CD14-positive monocyte (primary cell): ENCODE results near the gene EXO1. TPM values are rescaled to one million over a fixed set of nuclear protein-coding genes. Genes with fewer than 3 reads are reported as not detected.

Experiments used
- DNase-seq, 3 donors: peaks; one replicate each; pipeline ENCODE4 v3.0.0-alpha.2; 2011 to 2022
- H2AFZ ChIP-seq: 2 replicates; pipeline ENCODE4 v1.6.0; 2012; ENCODE audit warnings: mild to moderate bottlenecking, low read depth, low read length, inconsistent platforms; ENCODE audit not compliant: insufficient read depth, poor library complexity, severe bottlenecking
- H3K27ac ChIP-seq, 2 donors: 1 replicate in 1 of 2; 2 replicates in 1 of 2; pipeline ENCODE4 v1.5.1; 2012 to 2013; ENCODE audit warnings: low read length in 2 of 2, control low read depth in 1 of 2, inconsistent platforms in 1 of 2, low read depth in 1 of 2, mild to moderate bottlenecking in 1 of 2
- H3K27me3 ChIP-seq, 2 donors: one replicate each; pipeline versions ENCODE4 v1.6.0 to v1.6.1; 2011 to 2013; ENCODE audit warnings: low read length in 2 of 2; ENCODE audit not compliant: control insufficient read depth in 2 of 2, insufficient read depth in 2 of 2
- H3K36me3 ChIP-seq, 2 donors: replicated peaks in 1 of 2; 1 replicate in 1 of 2; 2 replicates in 1 of 2; pipeline versions ENCODE4 v1.5.1 to v1.6.1; 2012 to 2013; ENCODE audit warnings: low read length in 2 of 2, control low read depth in 1 of 2, inconsistent platforms in 1 of 2, mild to moderate bottlenecking in 1 of 2; ENCODE audit not compliant: insufficient read depth in 2 of 2, control insufficient read depth in 1 of 2
- H3K4me1 ChIP-seq, 2 donors: 1 replicate in 1 of 2; 2 replicates in 1 of 2; pipeline versions ENCODE4 v1.5.1 to v1.6.1; 2012 to 2013; ENCODE audit warnings: low read length in 2 of 2, control low read depth in 1 of 2, inconsistent platforms in 1 of 2, mild to moderate bottlenecking in 1 of 2, moderate library complexity in 1 of 2; ENCODE audit not compliant: insufficient read depth in 2 of 2, control insufficient read depth in 1 of 2
- H3K4me2 ChIP-seq: replicated peaks from 2 replicates; pipeline ENCODE3; 2012; ENCODE audit warnings: low read length, moderate library complexity, mild to moderate bottlenecking; ENCODE audit not compliant: poor library complexity, severe bottlenecking; ENCODE audit errors: extremely low read depth
- H3K4me3 ChIP-seq, 3 experiments: fragments of 200-600 bp in 1 of 3; sonication (generic) in 1 of 3; replicated peaks in 1 of 3; 1 replicate in 2 of 3; 2 replicates in 1 of 3; pipeline ENCODE4 v1.5.1; 2011 to 2013; ENCODE audit warnings: low read length in 3 of 3, mild to moderate bottlenecking in 3 of 3, control low read depth in 2 of 3, low read depth in 2 of 3, inconsistent platforms in 1 of 3, moderate library complexity in 1 of 3
- H3K79me2 ChIP-seq: 2 replicates; pipeline ENCODE4 v1.6.0; 2012; ENCODE audit warnings: mild to moderate bottlenecking, control low read depth, inconsistent platforms, low read length, moderate library complexity; ENCODE audit not compliant: insufficient read depth
- H3K9ac ChIP-seq: 2 replicates; pipeline ENCODE4 v1.6.0; 2017; ENCODE audit warnings: low read length, mild to moderate bottlenecking; ENCODE audit not compliant: insufficient read depth, poor library complexity, severe bottlenecking
- H3K9me3 ChIP-seq, 2 donors: replicated peaks in 1 of 2; 1 replicate in 1 of 2; 2 replicates in 1 of 2; pipeline versions ENCODE4 v1.5.1 to v1.6.1; 2012 to 2013; ENCODE audit warnings: low read length in 2 of 2, control low read depth in 1 of 2; ENCODE audit not compliant: control insufficient read depth in 1 of 2, insufficient read depth in 1 of 2
- H4K20me1 ChIP-seq: 2 replicates; pipeline ENCODE4 v1.6.0; 2012; ENCODE audit warnings: mild to moderate bottlenecking, low read length, control low read depth, moderate library complexity; ENCODE audit not compliant: insufficient read depth
- H3K27ac Mint-ChIP-seq, 7 donors: one replicate each; pipeline ENCODE4 v1.8.0; 2020; ENCODE audit warnings: mild to moderate bottlenecking in 7 of 7, mixed read lengths in 7 of 7, moderate library complexity in 6 of 7, inconsistent platforms in 2 of 7
- H3K27me3 Mint-ChIP-seq, 3 donors: one replicate each; pipeline ENCODE4 v1.8.0; 2021 to 2022; ENCODE audit warnings: low read depth in 3 of 3, mild to moderate bottlenecking in 3 of 3, mixed read lengths in 3 of 3, moderate library complexity in 3 of 3, inconsistent platforms in 1 of 3
- H3K36me3 Mint-ChIP-seq, 2 donors: one replicate each; pipeline ENCODE4 v1.8.0; 2020; ENCODE audit warnings: mixed read lengths in 2 of 2, inconsistent platforms in 1 of 2, mild to moderate bottlenecking in 1 of 2
- H3K4me1 Mint-ChIP-seq: one replicate; pipeline ENCODE4 v1.8.0; 2020; ENCODE audit warnings: mild to moderate bottlenecking, mixed read lengths
- H3K4me3 Mint-ChIP-seq, 2 donors: one replicate each; pipeline ENCODE4 v1.8.0; 2020; ENCODE audit warnings: mild to moderate bottlenecking in 2 of 2, mixed read lengths in 2 of 2, moderate library complexity in 1 of 2
- H3K9me3 Mint-ChIP-seq, 7 donors: one replicate each; pipeline ENCODE4 v1.8.0; 2020 to 2022; ENCODE audit warnings: mixed read lengths in 7 of 7, mild to moderate bottlenecking in 6 of 7, moderate library complexity in 6 of 7, inconsistent platforms in 2 of 7
- CTCF ChIP-seq: fragments of 200-600 bp; IDR thresholded peaks from one replicate; pipeline ENCODE4 v1.8.0; 2022; ENCODE audit warnings: antibody characterized with exemption, mild to moderate bottlenecking
- WGBS: methylation state at CpG from one replicate; pipeline ENCODE4 v1.1.5; 2013; ENCODE audit warnings: missing lambda C conversion rate; ENCODE audit not compliant: insufficient coverage; 5-methylcytosine and 5-hydroxymethylcytosine counted together
- intact Hi-C, 2 donors: fragments of 100-400 bp; cut with micrococcal nuclease; formaldehyde crosslinking; loops; one replicate each; pipeline versions ENCODE4 v1.15.0 to v1.15.1; 2023
- polyA plus RNA-seq, 3 donors: library from polyadenylated mRNA; depleted of rRNA in 1 of 3; unstranded in 2 of 3; stranded (reverse) in 1 of 3; fragments of 300-500 nt in 2 of 3; fragments of >200 nt in 1 of 3; fragmentation: Illumina TruSeq in 2 of 3; gene quantifications; 1 replicate in 2 of 3; 2 replicates in 1 of 3; pipeline ENCODE4 v1.2.3, GENCODE V29; 2012 to 2021

EXO1 gene
- polyA plus RNA-seq, 3 donors: 0.16 to 0.26 TPM; not detected in 1

GRCh38 chr1:241891296-241891695 lies 43.3 kb downstream of the EXO1 start:
- TF ChIP-seq CTCF: no peak
- Histone ChIP-seq H3K27me3 (no peaks in the 10 kb centered on the region), H3K4me1 (no peaks in the 10 kb centered on the region), H3K9ac (no peak overlapping the region), H3K79me2 (no peaks in the 10 kb centered on the region), H4K20me1 (no peaks in the 10 kb centered on the region), H3K9me3 (no peaks in the 10 kb centered on the region), H3K4me3 (no peak overlapping the region), H3K36me3 (peaks cover 14% of the 10 kb centered on the region in 2 donors), H3K4me2 (no peak overlapping the region), H3K27ac (peak overlapping the region in 1 of 2 donors; percentile 18), H2AFZ (no peak overlapping the region)
- peak in 1 of 3 donors; percentile 35 for DNase-seq
- Mint-ChIP-seq H3K4me3 (no peak overlapping the region), H3K27me3 (peaks cover 0 to 1% (median 0%) of the 10 kb centered on the region in 3 donors), H3K4me1 (no peaks in the 10 kb centered on the region), H3K36me3 (peaks cover 23 to 26% of the 10 kb centered on the region in 2 donors), H3K27ac (no peak overlapping the region), H3K9me3 (no peaks in the 10 kb centered on the region)
- no CpG with 5 or more reads among the region's 3 CpGs for WGBS
- intact Hi-C loops: loop anchor here in 1 of 2 donors (10.0 kb wide), 1 partner anchor 104 kb away; the partner anchor contains the start of gene MAP1LC3C

- Histone ChIP-seq H4K20me1 (no peaks in the 10 kb centered on the region), H3K4me2 (no peak overlapping the region), H2AFZ (no peak overlapping the region), H3K36me3 (peaks cover 9 to 10% of the 10 kb centered on the region in 2 donors), H3K27me3 (no peaks in the 10 kb centered on the region), H3K4me1 (peaks cover 5 to 6% of the 10 kb centered on the region in 2 donors), H3K9me3 (no peaks in the 10 kb centered on the region), H3K79me2 (no peaks in the 10 kb centered on the region), H3K27ac (no peak overlapping the region), H3K4me3 (no peak overlapping the region), H3K9ac (no peak overlapping the region)
- intact Hi-C loops: loop anchor here in 1 of 2 donors (10.0 kb wide), 1 partner anchor 101 kb away; the partner anchor contains the start of gene MAP1LC3C
- Mint-ChIP-seq H3K27ac (no peak overlapping the region), H3K4me3 (no peak overlapping the region), H3K36me3 (peaks cover 10 to 12% of the 10 kb centered on the region in 2 donors), H3K27me3 (peaks cover 0 to 1% (median 0%) of the 10 kb centered on the region in 3 donors), H3K9me3 (peaks cover 0 to 2% (median 0%) of the 10 kb centered on the region in 7 donors), H3K4me1 (peaks cover 4% of the 10 kb centered on the region)
- no peak for DNase-seq
- 89% methylated on average over 3 of the region's 3 CpGs for WGBS
- no peak for TF ChIP-seq CTCF
These were observed 46.0 kb downstream of the EXO1 start for GRCh38 chr1:241894016-241894415.
